ENCODE measurements around the gene NOS2.
"Not testable (repeated sequence)": the region's sequence is repeated elsewhere in the genome, so short reads cannot be mapped to it uniquely, and the experiment has no call there.

The NOS2 gene

DNA sequence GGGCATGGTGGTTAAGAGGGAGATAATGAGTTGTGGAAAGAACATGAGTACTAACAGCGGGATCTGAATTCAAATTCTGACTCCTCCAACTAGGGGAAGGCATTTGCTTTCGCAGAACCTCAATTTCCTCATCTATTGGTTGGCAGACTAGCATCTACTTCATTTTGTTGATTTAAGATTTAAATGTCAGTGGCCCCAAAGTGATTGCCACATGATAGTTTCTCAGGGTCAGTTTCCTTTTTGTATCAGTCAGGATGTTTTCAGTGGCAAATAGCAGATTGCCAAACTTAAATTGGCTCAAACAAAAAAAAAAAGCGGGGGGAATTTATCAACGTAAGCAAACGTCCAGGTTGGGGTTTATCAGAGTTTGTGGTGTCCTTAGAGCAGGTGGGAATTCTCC, 25.1 kb upstream of the NOS2 start:
- TF ChIP-seq, protein P1, sequence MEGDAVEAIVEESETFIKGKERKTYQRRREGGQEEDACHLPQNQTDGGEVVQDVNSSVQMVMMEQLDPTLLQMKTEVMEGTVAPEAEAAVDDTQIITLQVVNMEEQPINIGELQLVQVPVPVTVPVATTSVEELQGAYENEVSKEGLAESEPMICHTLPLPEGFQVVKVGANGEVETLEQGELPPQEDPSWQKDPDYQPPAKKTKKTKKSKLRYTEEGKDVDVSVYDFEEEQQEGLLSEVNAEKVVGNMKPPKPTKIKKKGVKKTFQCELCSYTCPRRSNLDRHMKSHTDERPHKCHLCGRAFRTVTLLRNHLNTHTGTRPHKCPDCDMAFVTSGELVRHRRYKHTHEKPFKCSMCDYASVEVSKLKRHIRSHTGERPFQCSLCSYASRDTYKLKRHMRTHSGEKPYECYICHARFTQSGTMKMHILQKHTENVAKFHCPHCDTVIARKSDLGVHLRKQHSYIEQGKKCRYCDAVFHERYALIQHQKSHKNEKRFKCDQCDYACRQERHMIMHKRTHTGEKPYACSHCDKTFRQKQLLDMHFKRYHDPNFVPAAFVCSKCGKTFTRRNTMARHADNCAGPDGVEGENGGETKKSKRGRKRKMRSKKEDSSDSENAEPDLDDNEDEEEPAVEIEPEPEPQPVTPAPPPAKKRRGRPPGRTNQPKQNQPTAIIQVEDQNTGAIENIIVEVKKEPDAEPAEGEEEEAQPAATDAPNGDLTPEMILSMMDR (IDR thresholded peaks at IDR 0.05; ENCODE audit: unreplicated experiment in 3 of 3): no peak
- Mint-ChIP-seq H3K4me3 (no peak overlapping the region), H3K9me3 (peaks cover 17% of the 10 kb centered on the region), H3K36me3 (ENCODE audit: low read depth) (peaks cover 8% of the 10 kb centered on the region), H3K4me1 (no peaks in the 10 kb centered on the region), H3K27ac (no peak overlapping the region), H3K27me3 (ENCODE audit: low read depth) (peaks cover 6% of the 10 kb centered on the region)

DNA sequence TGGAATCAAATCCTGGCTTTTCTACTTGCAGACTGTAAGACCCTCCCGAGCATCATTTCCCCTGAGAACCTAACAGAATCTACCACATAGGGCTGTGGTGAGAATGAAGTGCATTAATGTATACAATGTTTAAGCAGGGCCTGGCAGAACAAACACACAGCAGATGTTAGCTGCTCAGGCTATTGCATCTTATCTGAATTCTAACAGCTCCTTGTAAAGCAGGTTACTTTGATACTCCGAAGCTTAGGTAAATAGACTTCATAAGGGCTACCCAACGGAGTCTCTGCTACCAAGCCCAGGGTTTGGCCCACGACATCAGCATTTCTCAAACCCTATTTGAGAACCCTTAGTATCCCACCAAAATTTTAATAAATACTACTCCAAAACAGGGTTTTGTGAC, 24.4 kb upstream of the NOS2 start:
- TF ChIP-seq, protein P1 (IDR thresholded peaks at IDR 0.05; ENCODE audit: unreplicated experiment in 3 of 3): no peak
- Mint-ChIP-seq H3K9me3 (peaks cover 18% of the 10 kb centered on the region), H3K4me3 (no peak overlapping the region), H3K27me3 (ENCODE audit: low read depth) (peaks cover 6% of the 10 kb centered on the region), H3K4me1 (no peaks in the 10 kb centered on the region), H3K36me3 (ENCODE audit: low read depth) (peaks cover 8% of the 10 kb centered on the region), H3K27ac (no peak overlapping the region)

DNA sequence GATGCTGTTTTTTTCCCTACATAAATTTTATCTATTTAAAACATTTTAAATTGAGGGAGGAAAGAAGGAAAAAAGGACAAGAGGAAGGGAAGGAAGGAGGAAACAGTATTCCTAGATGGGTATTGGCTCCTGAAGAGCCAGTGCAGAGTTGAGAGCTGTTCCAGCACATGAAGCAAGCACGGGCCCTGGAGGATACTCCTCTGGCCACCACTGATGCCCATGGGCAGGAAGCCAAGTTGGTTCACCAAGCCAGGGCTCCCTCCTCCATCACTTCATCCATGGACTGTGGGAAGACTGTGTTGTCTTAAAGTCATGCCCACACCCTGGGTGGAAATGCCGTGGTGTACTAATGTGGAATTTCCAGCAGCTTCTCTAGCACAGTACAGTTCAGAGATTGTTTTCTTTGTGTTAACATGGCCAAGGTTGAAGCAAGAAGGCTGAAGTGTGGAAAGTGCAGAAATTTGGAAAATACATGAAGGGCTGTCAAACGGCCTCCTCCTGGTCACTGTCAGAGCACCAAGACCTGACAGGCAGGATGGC, 23.9 kb upstream of the NOS2 start:
- peaks cover 1% of the 10 kb centered on the region for H3K4me1 Mint-ChIP-seq
- H3K9me3 Mint-ChIP-seq: peaks cover 18% of the 10 kb centered on the region
- TF ChIP-seq, protein P1 (IDR thresholded peaks at IDR 0.05; ENCODE audit: unreplicated experiment in 3 of 3): no peak
- no peak overlapping the region for H3K27ac Mint-ChIP-seq
- H3K27me3 Mint-ChIP-seq (ENCODE audit: low read depth): peaks cover 6% of the 10 kb centered on the region
- H3K36me3 Mint-ChIP-seq (ENCODE audit: low read depth): peaks cover 8% of the 10 kb centered on the region
- no peak overlapping the region for H3K4me3 Mint-ChIP-seq

DNA sequence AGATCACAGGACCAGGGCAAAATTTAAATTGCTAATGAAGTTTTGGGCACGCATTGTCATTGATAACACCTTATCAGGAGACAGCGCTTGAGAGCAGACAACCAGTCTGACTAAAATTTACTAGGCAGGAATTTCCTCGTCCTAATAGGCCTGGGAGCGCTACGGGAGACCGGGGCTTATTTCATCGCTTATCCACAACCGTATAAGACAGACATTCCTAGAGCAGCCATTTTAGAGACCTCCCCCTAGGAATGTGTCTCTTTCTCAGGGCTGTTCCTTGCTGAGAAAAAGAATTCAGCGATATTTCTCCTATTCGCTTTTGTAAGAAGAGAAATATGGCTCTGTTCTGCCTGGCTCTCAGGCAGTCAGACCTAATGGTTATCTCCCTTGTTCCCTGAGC, 21.8 kb upstream of the NOS2 start:
- H3K27me3 Mint-ChIP-seq (ENCODE audit: low read depth); H3K27ac Mint-ChIP-seq; H3K4me3 Mint-ChIP-seq; H3K36me3 Mint-ChIP-seq (ENCODE audit: low read depth): not testable (repeated sequence)
- peaks cover 20% of the 10 kb centered on the region for H3K4me1 Mint-ChIP-seq
- peaks cover 18% of the 10 kb centered on the region for H3K9me3 Mint-ChIP-seq

DNA sequence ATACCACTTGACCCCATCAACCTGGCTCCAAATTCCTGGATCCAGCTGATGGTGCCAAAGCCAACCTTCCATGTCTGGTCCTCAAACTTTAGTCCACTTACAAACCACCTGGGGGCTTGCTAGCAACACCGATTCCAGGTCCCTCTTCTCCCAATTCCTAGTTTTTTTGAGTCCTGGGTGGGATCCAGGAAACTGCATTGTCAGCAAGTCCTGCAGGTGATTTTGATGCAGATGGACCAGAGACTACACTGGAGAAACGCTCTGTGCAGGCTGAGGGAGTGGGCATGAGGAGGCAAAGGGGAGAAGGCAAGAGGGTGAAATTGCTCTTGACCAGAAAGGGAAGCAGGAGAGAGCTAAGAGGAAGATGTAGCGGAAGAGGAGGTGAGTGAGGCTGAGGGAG, 21.0 kb upstream of the NOS2 start:
- Mint-ChIP-seq H3K27ac (no peak overlapping the region), H3K4me3 (no peak overlapping the region), H3K9me3 (peaks cover 18% of the 10 kb centered on the region), H3K4me1 (peaks cover 22% of the 10 kb centered on the region), H3K27me3 (ENCODE audit: low read depth) (no peaks in the 10 kb centered on the region), H3K36me3 (ENCODE audit: low read depth) (peaks cover 8% of the 10 kb centered on the region)
- TF ChIP-seq, protein P1 (IDR thresholded peaks at IDR 0.05; ENCODE audit: unreplicated experiment in 3 of 3): no peak

DNA sequence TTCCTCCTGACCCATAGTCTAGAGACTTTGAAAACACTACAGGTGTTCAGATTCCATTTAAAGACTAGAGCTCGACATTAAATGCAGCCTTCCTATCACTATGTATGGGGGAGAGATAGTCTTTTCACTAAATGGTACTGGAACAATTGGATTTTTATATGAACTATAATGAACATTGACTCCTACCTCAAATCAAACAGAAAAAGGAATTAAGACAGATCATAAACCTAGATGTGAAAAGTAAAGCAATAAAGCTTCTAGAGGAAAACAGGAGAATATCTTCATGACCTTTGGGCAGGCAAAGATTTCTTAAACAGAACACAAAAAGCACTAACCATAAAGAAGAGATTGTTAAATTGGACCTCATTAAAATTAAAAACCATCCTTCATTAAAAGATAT, 18.8 kb upstream of the NOS2 start:
- Mint-ChIP-seq H3K36me3 (ENCODE audit: low read depth) (peaks cover 8% of the 10 kb centered on the region), H3K4me1 (peaks cover 22% of the 10 kb centered on the region), H3K27ac (peak overlapping the region in 2 of 3 experiments; percentile 16 to 68), H3K27me3 (ENCODE audit: low read depth) (no peaks in the 10 kb centered on the region), H3K4me3 (no peak overlapping the region), H3K9me3 (peaks cover 18% of the 10 kb centered on the region)
- TF ChIP-seq, protein P1 (IDR thresholded peaks at IDR 0.05; ENCODE audit: unreplicated experiment in 3 of 3): no peak

Data from nephron (organoid).